Measurements from ENCODE around the gene COMMD10. TPM values are rescaled to one million over a fixed set of nuclear protein-coding genes. Genes with fewer than 3 reads are reported as not detected.

The COMMD10 gene
- 44.4 and 47.6 TPM in 2 replicates for total RNA-seq

DNA sequence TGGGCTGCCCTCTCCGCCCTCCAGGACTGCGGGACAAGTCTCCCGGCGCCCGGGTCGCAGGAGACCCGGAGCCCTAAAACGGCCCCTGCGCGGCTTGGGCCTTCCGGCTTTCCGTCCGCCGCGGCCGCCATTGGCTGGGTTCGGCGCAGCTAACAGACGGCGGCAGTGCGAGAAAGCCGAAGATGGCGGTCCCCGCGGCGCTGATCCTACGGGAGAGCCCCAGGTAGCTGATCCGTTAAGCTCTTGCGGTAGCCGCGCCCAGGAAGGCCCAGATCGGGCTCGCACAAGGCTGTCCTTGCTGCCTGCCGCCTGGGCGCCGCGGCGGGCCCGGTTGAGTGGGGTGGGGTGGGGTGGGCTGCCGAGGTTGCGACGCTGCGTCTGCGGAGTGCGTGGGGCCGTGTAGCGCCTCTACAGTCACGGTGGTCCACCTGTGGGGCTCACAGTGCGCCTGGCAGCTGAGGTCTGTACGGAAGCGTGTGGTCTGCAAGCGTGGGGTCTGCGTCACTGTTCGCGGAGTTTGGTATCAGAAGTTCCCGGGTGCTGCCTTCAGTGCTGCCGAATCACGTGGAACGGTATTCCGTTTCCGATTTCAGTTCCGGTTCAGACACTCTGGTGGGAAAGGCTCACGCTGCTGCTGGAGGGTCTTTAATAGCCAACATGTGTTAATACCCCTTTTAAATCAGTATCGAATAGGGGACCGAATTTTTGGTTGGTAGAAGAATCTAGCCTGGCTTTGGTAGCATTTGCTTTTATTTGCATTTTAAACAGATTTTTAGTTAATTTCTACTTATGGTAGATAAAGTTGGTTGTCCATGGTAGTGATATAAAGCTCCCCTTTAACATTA is at the start of gene COMMD10:
Gene COMMD10 (plus strand): TSS at position 155 of the 845 bp plus-strand sequence.

Small RNA genes lying within 50 kb of the gene (small RNA-seq; reads per million reads assigned to genes)
- gene HMGN2P27 = not detected
- not detected for gene RNU6-644P

Other genes starting within 250 kb of the COMMD10 start
- gene ATG12, start 243.5 kb upstream of the COMMD10 start, total RNA-seq = 58.5 and 70.3 TPM in 2 replicates
- gene AP3S1, start 243.1 kb upstream of the COMMD10 start, total RNA-seq = 96.7 and 104 TPM in 2 replicates
- gene LVRN, start 122.5 kb upstream of the COMMD10 start, total RNA-seq = 0.10 and 0.33 TPM in 2 replicates
- 0.33 and 0.67 TPM in 2 replicates for gene ARL14EPL, start 52.6 kb upstream of the COMMD10 start, total RNA-seq

All from vein endothelial cell (primary cell).